Thymus (tissue), 11 donors: Measurements from ENCODE around the gene FUT7. TPM values are rescaled to one million over a fixed set of nuclear protein-coding genes. Genes with fewer than 3 reads are reported as not detected.

ENCODE experiments used
- DNase-seq, 9 donors: peaks; one replicate each; pipeline ENCODE4 v3.0.0-alpha.2; 2013; ENCODE audit warnings: low spot score in 9 of 9, low read depth in 6 of 9, missing footprints in 1 of 9
- H3K27ac ChIP-seq, 2 donors: one replicate each; pipeline ENCODE4 v1.5.1; 2013; ENCODE audit warnings: control low read depth in 1 of 2, low read depth in 1 of 2, low read length in 1 of 2, mild to moderate bottlenecking in 1 of 2, moderate library complexity in 1 of 2
- H3K27me3 ChIP-seq, 2 donors: one replicate each; pipeline ENCODE4 v1.5.1; 2013; ENCODE audit warnings: low read length in 1 of 2; ENCODE audit not compliant: control insufficient read depth in 2 of 2, insufficient read depth in 1 of 2
- H3K36me3 ChIP-seq, 2 donors: one replicate each; pipeline ENCODE4 v1.5.1; 2013; ENCODE audit warnings: low read length in 1 of 2, mild to moderate bottlenecking in 1 of 2, moderate library complexity in 1 of 2; ENCODE audit not compliant: control insufficient read depth in 2 of 2, insufficient read depth in 2 of 2
- H3K4me1 ChIP-seq, 2 donors: one replicate each; pipeline ENCODE4 v1.5.1; 2013; ENCODE audit warnings: low read length in 2 of 2; ENCODE audit not compliant: control insufficient read depth in 2 of 2, insufficient read depth in 2 of 2
- H3K4me3 ChIP-seq, 2 donors: one replicate each; pipeline ENCODE4 v1.5.1; 2013; ENCODE audit warnings: low read length in 2 of 2, control low read depth in 1 of 2, mild to moderate bottlenecking in 1 of 2
- H3K9me3 ChIP-seq, 2 donors: one replicate each; pipeline ENCODE4 v1.5.1; 2013; ENCODE audit warnings: low read length in 1 of 2, mild to moderate bottlenecking in 1 of 2; ENCODE audit not compliant: control insufficient read depth in 2 of 2, insufficient read depth in 1 of 2
- WGBS: extraction: QIAGEN DNeasy Blood & Tissue Kit; methylation state at CpG from one replicate; pipeline ENCODE4 v1.1.7; 2013; 5-methylcytosine and 5-hydroxymethylcytosine counted together
- polyA plus RNA-seq: library from polyadenylated mRNA; stranded (reverse); fragments of 200-250 nt; gene quantifications from one replicate; pipeline ENCODE4 v1.2.3, GENCODE V29; 2013
- total RNA-seq: library from RNA; stranded (reverse); fragments of 120-200 nt; gene quantifications from one replicate; pipeline ENCODE4 v1.2.4, GENCODE V29; 2013
- donor health status: healthy.

The FUT7 gene
- total and polyA plus RNA-seq, 2 donors: 0.99 to 4.6 TPM

DNA sequence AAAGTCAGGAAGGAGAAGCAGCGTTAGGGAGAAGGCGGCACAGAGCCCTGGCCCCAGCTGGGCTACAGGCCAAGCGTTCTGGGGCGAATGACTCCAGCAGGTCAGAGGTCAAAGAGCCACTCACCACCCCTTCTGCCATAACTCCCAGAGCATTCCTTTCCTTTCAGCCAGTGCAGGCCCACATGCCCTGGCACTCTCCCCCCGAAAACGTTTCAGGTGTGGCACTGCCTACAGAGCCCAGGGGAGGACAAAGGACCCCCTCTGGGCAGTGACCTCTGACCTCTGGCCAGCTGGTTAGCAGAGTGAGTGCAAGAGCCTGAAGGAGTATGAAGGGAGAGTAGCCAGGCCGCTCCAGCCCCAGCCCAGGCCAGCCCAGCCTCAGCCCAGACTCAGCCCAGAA, 8.7 kb downstream of the FUT7 start:
- Histone ChIP-seq H3K27me3 (peaks cover 5 to 17% of the 10 kb centered on the region in 2 donors), H3K9me3 (no peaks in the 10 kb centered on the region), H3K36me3 (no peaks in the 10 kb centered on the region), H3K4me1 (peaks cover 0 to 11% of the 10 kb centered on the region in 2 donors), H3K27ac (no peak overlapping the region), H3K4me3 (no peak overlapping the region)
- 97% methylated on average over 7 of the region's 7 CpGs for WGBS
- no peak for DNase-seq

- DNase-seq: no peak
- no peak overlapping the region for H3K27ac ChIP-seq
- 95% methylated on average over 23 of the region's 23 CpGs for WGBS
- H3K4me1 ChIP-seq: peaks cover 0 to 11% of the 10 kb centered on the region in 2 donors
- H3K9me3 ChIP-seq: peaks cover 0 to 4% of the 10 kb centered on the region in 2 donors
- H3K36me3 ChIP-seq: no peaks in the 10 kb centered on the region
- no peak overlapping the region for H3K4me3 ChIP-seq
- peaks cover 3 to 16% of the 10 kb centered on the region in 2 donors for H3K27me3 ChIP-seq
Observed at GRCh38 chr9:137022662-137023008, 9.3 kb downstream of the FUT7 start.

GRCh38 chr9:137021979-137022661, 9.8 kb downstream of the FUT7 start:
- H3K9me3 ChIP-seq: peaks cover 0 to 4% of the 10 kb centered on the region in 2 donors
- H3K27me3 ChIP-seq: peaks cover under 1 to 11% of the 10 kb centered on the region in 2 donors
- WGBS: 85% methylated on average over 30 of the region's 30 CpGs
- peaks cover 0 to 3% of the 10 kb centered on the region in 2 donors for H3K36me3 ChIP-seq
- DNase-seq: no peak
- H3K4me3 ChIP-seq: no peak overlapping the region
- H3K4me1 ChIP-seq: peaks cover 0 to 6% of the 10 kb centered on the region in 2 donors
- H3K27ac ChIP-seq: no peak overlapping the region

DNA sequence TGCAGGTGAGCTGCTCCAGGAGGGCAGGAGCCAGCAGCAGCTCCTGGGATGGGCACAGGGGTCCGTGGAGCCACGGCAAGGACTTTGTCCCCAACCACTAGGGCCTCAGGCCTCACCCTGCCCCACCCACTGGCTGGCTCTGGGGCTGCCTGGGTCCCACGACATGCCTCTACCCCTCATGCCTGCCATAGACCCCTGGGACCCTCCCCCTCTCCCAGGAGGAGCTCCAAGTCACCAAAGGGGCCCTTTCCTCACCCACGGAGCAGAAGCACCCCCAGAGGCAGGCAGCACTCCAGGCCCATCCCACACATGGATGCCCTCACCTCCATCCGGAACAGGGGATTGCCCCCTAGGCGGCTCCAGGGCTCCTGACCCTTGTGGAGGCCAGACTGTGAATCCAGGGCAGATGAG, 10.3 kb downstream of the FUT7 start:
- Histone ChIP-seq H3K4me3 (no peak overlapping the region), H3K9me3 (peaks cover 0 to 8% of the 10 kb centered on the region in 2 donors), H3K27ac (no peak overlapping the region), H3K27me3 (peaks cover 0 to 6% of the 10 kb centered on the region in 2 donors), H3K36me3 (peaks cover 0 to 3% of the 10 kb centered on the region in 2 donors), H3K4me1 (peaks cover 0 to 3% of the 10 kb centered on the region in 2 donors)
- WGBS: 95% methylated on average over 6 of the region's 6 CpGs
- no peak for DNase-seq

DNA sequence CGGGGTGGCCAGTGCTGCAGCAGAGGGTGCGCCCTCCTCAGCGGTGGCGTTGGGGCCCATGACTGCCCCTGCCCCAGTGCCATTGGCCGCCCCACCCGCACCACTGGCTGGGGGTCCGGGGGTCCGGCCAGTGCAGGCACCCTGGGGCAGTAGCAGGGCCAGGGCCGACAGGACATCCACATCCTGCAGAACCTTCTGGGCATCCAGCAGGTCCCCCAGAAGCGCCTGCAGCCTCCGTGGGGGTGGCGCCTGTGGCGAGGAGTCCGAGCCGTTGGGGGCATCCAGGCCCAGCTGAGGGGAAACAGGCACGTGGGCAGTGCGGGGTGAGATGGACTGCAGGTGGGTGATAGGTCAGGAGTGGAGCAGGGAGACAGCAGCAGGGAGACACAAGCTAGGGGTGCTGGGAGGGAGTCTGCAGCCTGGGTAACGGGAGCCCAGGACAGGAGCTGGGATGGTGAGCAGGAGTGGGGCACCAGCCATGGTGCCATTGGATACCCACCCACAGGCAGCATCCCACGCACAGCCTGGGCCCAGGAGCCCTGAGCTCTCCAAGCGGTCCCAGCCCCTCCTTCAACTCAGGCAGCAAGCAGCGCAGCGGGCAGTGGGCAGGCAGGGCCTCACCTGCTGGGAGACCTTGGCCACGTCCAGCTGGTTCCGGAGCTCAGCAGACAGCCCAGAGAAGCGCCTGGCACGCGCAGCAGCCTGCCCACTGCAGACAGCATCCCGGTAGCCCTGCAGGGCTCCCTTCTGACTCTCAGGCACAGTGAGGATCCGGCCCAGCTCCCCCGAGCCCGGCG, 10.9 kb downstream of the FUT7 start:
- 98% methylated on average over 32 of the region's 32 CpGs for WGBS
- Histone ChIP-seq H3K4me1 (peaks cover 0 to 1% of the 10 kb centered on the region in 2 donors), H3K4me3 (no peak overlapping the region), H3K27me3 (no peaks in the 10 kb centered on the region), H3K36me3 (peaks cover 0 to 3% of the 10 kb centered on the region in 2 donors), H3K9me3 (peaks cover 0 to 13% of the 10 kb centered on the region in 2 donors), H3K27ac (no peak overlapping the region)
- no peak for DNase-seq

DNA sequence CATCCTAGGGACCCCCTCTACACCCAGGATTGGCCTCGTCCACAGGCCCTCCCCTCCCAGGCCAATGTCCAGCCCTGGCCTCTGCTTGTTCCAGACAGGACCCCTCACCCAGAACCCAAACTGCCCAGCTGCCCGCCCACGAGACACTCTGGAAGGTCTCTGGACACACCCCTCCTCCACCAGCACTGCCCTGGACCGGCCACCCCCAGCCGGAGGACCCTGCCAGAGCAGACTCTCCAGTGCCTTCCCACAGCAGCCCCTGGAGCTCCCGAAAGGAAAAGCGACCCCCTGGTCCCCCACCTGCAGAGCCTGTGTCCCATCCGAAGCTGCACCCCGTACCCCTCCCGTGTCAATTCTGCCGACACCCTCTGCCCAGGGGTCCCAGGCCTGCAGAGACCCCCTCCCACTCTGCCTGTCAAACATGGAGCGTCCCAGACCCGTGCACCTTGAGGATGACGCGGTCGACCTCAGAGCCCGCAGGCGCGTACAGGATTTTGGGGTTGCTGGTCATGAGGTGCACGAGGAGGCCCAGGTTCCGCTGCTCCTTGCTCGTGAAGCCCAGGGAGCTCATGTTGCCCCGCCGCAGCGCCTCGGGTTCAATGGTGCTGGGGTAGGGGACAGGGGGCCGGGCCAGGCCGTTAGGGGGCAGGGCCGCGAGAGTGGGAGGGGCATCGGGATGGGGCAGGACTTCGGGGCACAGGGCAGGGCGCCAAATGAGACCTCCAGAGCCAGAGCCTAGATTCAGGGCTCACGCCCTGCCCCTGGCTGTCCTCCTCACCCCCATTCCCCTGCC, 11.8 kb downstream of the FUT7 start:
- H3K4me3 ChIP-seq: no peak overlapping the region
- WGBS: 98% methylated on average over 34 of the region's 34 CpGs
- no peaks in the 10 kb centered on the region for H3K4me1 ChIP-seq
- H3K27me3 ChIP-seq: no peaks in the 10 kb centered on the region
- no peak for DNase-seq
- H3K27ac ChIP-seq: no peak overlapping the region
- H3K36me3 ChIP-seq: peaks cover 0 to 3% of the 10 kb centered on the region in 2 donors
- peaks cover 0 to 18% of the 10 kb centered on the region in 2 donors for H3K9me3 ChIP-seq

DNA sequence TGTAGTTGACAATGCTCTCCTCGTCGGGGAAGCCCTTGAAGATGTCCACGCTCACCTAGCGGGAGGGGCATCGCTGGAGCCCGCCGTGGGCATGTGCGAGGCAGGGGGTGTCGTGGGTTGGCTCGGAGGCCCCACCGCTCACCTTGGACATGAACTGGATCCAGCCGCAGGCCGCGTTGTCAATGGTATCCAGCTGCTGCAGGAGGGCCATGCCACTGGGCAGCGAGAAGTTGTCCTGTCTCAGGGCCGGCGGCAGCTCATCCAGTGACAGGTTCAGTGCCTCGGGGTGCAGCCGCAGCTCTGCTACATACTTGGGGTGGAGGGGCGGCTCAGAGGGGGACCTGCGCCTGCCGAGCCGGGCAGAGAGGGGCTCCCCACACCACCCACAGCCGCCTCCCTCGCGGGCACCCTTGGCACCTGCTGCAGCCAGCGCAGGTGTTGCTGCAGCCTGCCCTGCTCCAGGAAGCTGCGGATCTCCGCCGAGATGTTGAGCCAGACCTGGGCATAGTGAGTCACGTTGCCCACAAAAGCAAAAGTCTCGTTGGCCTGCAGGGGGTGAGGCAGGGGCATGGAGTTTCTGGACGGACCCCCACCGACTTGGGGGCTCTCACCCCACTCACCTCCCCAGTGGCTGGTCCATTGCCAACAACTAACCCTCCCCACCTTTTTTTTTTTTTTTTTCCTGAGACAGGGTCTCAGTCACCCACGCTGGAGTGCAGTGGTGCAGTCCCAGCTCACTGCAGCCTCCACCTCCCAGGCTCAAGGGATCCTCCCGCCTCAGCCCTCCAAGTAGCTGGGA, 12.9 kb downstream of the FUT7 start:
- H3K4me1 ChIP-seq: no peaks in the 10 kb centered on the region
- no peak overlapping the region for H3K4me3 ChIP-seq
- H3K9me3 ChIP-seq: peaks cover 0 to 25% of the 10 kb centered on the region in 2 donors
- H3K27me3 ChIP-seq: no peaks in the 10 kb centered on the region
- no peak for DNase-seq
- H3K27ac ChIP-seq: no peak overlapping the region
- WGBS: 97% methylated on average over 36 of the region's 36 CpGs
- H3K36me3 ChIP-seq: peaks cover 0 to 3% of the 10 kb centered on the region in 2 donors

GRCh38 chr9:137017791-137018497, 13.9 kb downstream of the FUT7 start:
- H3K27me3 ChIP-seq: no peaks in the 10 kb centered on the region
- peaks cover 0 to 25% of the 10 kb centered on the region in 2 donors for H3K9me3 ChIP-seq
- H3K27ac ChIP-seq: no peak overlapping the region
- no peak for DNase-seq
- H3K36me3 ChIP-seq: peaks cover 0 to 3% of the 10 kb centered on the region in 2 donors
- WGBS: 97% methylated on average over 45 of the region's 45 CpGs
- H3K4me1 ChIP-seq: no peaks in the 10 kb centered on the region
- no peak overlapping the region for H3K4me3 ChIP-seq
